ENCODE data around the gene LHFPL3. TPM values are rescaled to one million over a fixed set of nuclear protein-coding genes. Genes with fewer than 3 reads are reported as not detected.

The LHFPL3 gene
- total and polyA plus RNA-seq, 9 of the 15 experiments (the other 6 are each of a cell fraction or from before 2014, with no cell fraction given), result 0.21 to 0.52 TPM; not detected in 7

DNA sequence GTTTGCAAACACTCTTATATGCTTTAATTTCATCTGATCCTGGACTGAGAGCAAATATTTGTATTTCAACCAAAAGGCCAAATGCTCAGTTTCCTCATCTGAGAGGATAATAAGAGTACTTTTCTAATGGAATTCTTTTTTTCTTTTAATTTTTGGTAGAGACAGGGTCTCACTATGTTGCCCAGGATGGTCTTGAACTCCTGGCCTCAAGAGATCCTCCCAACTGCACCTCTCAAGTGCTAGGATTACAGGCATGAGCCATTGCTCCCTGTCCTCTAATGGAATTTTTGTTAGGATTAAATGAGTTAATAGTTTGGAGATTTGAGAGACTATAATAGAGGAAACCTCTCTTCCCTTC is 617.2 kb downstream of the LHFPL3 start:
- ChIA-PET POLR2A (no interaction called here), CTCF (ENCODE audit: low intra/inter-chr PET ratio) (interaction anchor here (0.7 kb wide), 1 partner anchor 36 kb away, joined by 3 read pairs; no protein-coding TSS in a partner anchor)
- intact Hi-C loops (cut with micrococcal nuclease), result no loop called here
- Histone ChIP-seq H3K4me3 (no peak overlapping the region), H3K27me3 (ENCODE audit: control insufficient read depth in 2 of 2, insufficient read depth in 2 of 2, low read length in 2 of 2) (no peaks in the 10 kb centered on the region), H3K27ac (ENCODE audit: extremely low read depth, low read depth, low read length) (peak overlapping the region; percentile 55; the same call in 2 of the 3 replicates), H3K9ac (ENCODE audit: insufficient read depth in 1 of 2, low read depth in 2 of 2, low read length in 2 of 2) (peak overlapping the region in 1 of 2 experiments; percentile 45; a peak in 2 of 4 replicates), H3K9me3 (replicated peaks; ENCODE audit: control insufficient read depth, insufficient read depth, low read depth, low read length) (no peaks in the 10 kb centered on the region), H3K9me1 (ENCODE audit: control insufficient read depth, insufficient read depth, low read length) (no peaks in the 10 kb centered on the region), H3K36me3 (ENCODE audit: control insufficient read depth, insufficient read depth, low read length) (no peaks in the 10 kb centered on the region), H3K4me1 (replicated peaks in 1 of 2; ENCODE audit: control insufficient read depth in 2 of 2, insufficient read depth in 2 of 2, low read length in 2 of 2) (peaks cover 16 to 20% of the 10 kb centered on the region in 2 experiments), H4K20me1 (replicated peaks; ENCODE audit: control insufficient read depth, insufficient read depth, low read length) (no peaks in the 10 kb centered on the region), H2AFZ (ENCODE audit: low read depth, low read length) (peak overlapping the region; percentile 93), H3K79me2 (ENCODE audit: control insufficient read depth, insufficient read depth, low read length) (no peaks in the 10 kb centered on the region), H3K4me2 (ENCODE audit: insufficient read depth, low read length) (peak overlapping the region; percentile 72)
- DNase-seq (ENCODE audit: extremely low read depth in 1 of 4, low spot score in 3 of 4), result no peak
- in situ Hi-C loops (cut with MboI), result no loop called here
- TF ChIP-seq ZNF609 (CRISPR knock-in tag; IDR thresholded peaks at IDR 0.05; ENCODE audit: borderline replicate concordance) (no peak), KLF13 (tag; IDR thresholded peaks at IDR 0.05; ENCODE audit: borderline replicate concordance, low read depth) (0 out of 2 replicates have a peak, but pooled peaks have one; percentile 1), ETV5 (CRISPR knock-in tag; IDR thresholded peaks at IDR 0.05; ENCODE audit: low read depth) (no peak), SMARCA5 (IDR thresholded peaks at IDR 0.05) (0 out of 2 replicates have a peak, but pooled peaks have one; percentile 29), ZKSCAN8 (CRISPR knock-in tag; IDR thresholded peaks at IDR 0.05) (peak; percentile 74; the same call in 1 of the 2 replicates), GTF2E2 (tag; IDR thresholded peaks at IDR 0.05) (0 out of 2 replicates have a peak, but pooled peaks have one; percentile 22), ZBTB2 (IDR thresholded peaks at IDR 0.05) (no peak)
- BruUV-seq (replicated peaks), result no TSS peak
- FAIRE-seq, result no peak
- no peak for ATAC-seq

Measured in K562 (cell line).